BE2C (cell line): ENCODE measurements around the gene CBX4.

Experiments used
- DNase-seq: peaks from one replicate; pipeline ENCODE4 v3.0.0-alpha.2; 2020
- H3K27me3 ChIP-seq: fragments of 250-450 bp; sonication (Bioruptor Pico); 2 replicates; pipeline ENCODE4 v1.5.1; 2020; ENCODE audit warnings: mild to moderate bottlenecking
- H3K36me3 ChIP-seq: fragments of 250-450 bp; sonication (Bioruptor Pico); 2 replicates; pipeline ENCODE4 v1.5.1; 2020; ENCODE audit warnings: mild to moderate bottlenecking
- H3K4me1 ChIP-seq: fragments of 250-450 bp; sonication (Bioruptor Pico); 2 replicates; pipeline ENCODE4 v1.5.1; 2020
- H3K4me3 ChIP-seq: 2 replicates; pipeline ENCODE4 v1.5.1; 2011; ENCODE audit warnings: low read depth, low read length
- H3K9me3 ChIP-seq: fragments of 250-450 bp; sonication (Bioruptor Pico); 2 replicates; pipeline ENCODE4 v1.5.1; 2020
- CTCF ChIP-seq: IDR thresholded peaks from 2 replicates; pipeline ENCODE4 v1.5.1; 2012; ENCODE audit warnings: mild to moderate bottlenecking, low read depth, low read length

The CBX4 gene

GRCh38 chr17:79818026-79818758 is 21.0 kb downstream of the CBX4 start:
- TF ChIP-seq CTCF = no peak

GRCh38 chr17:79815836-79816461 is 23.3 kb downstream of the CBX4 start:
- no peak for TF ChIP-seq CTCF
- no peaks in the 10 kb centered on the region for H3K9me3 ChIP-seq
- peaks cover 16% of the 10 kb centered on the region for H3K4me1 ChIP-seq
- no peak for DNase-seq
- H3K36me3 ChIP-seq = no peaks in the 10 kb centered on the region
- no peaks in the 10 kb centered on the region for H3K27me3 ChIP-seq
- H3K4me3 ChIP-seq = no peak overlapping the region

More at GRCh38 chr17:79818026-79818758, 21.0 kb downstream of the CBX4 start:
- Histone ChIP-seq H3K9me3 (no peaks in the 10 kb centered on the region), H3K4me1 (peaks cover 9% of the 10 kb centered on the region), H3K4me3 (no peak overlapping the region), H3K27me3 (no peaks in the 10 kb centered on the region), H3K36me3 (no peaks in the 10 kb centered on the region)
- no peak for DNase-seq

- Histone ChIP-seq H3K27me3 (no peaks in the 10 kb centered on the region), H3K9me3 (no peaks in the 10 kb centered on the region), H3K36me3 (no peaks in the 10 kb centered on the region), H3K4me1 (peaks cover 16% of the 10 kb centered on the region), H3K4me3 (no peak overlapping the region)
- no peak for DNase-seq
- no peak for TF ChIP-seq CTCF
Observed at GRCh38 chr17:79814974-79815835, 24.0 kb downstream of the CBX4 start.

GRCh38 chr17:79814127-79814973 is 24.9 kb downstream of the CBX4 start:
- Histone ChIP-seq H3K4me3 (peak overlapping the region; percentile 24), H3K9me3 (no peaks in the 10 kb centered on the region), H3K27me3 (no peaks in the 10 kb centered on the region), H3K4me1 (peaks cover 17% of the 10 kb centered on the region), H3K36me3 (no peaks in the 10 kb centered on the region)
- no peak for DNase-seq
- no peak for TF ChIP-seq CTCF

GRCh38 chr17:79813297-79814126 is 25.7 kb downstream of the CBX4 start:
- peak overlapping the region; percentile 24 for H3K4me3 ChIP-seq
- H3K27me3 ChIP-seq = no peaks in the 10 kb centered on the region
- H3K4me1 ChIP-seq = peaks cover 14% of the 10 kb centered on the region
- no peak for TF ChIP-seq CTCF
- no peaks in the 10 kb centered on the region for H3K36me3 ChIP-seq
- DNase-seq = peak; percentile 71
- H3K9me3 ChIP-seq = no peaks in the 10 kb centered on the region
